ENCODE data around the gene ZBTB20. TPM values are rescaled to one million over a fixed set of nuclear protein-coding genes. Genes with fewer than 3 reads are reported as not detected.

Gene ZBTB20
- total and polyA plus RNA-seq, 2 of the 4 experiments (the other 2 are of a cell fraction): 0.75 to 14.7 TPM

- Histone ChIP-seq H2BK20ac (ENCODE audit: low read depth, low read length) (no peak overlapping the region), H2BK5ac (ENCODE audit: low read depth, low read length, poor library complexity, severe bottlenecking) (no peak overlapping the region), H4K20me1 (ENCODE audit: insufficient read depth, low read length) (no peaks in the 10 kb centered on the region), H3K9me3 (ENCODE audit: control insufficient read depth, insufficient read depth, low read length) (no peaks in the 10 kb centered on the region), H3K9me1 (ENCODE audit: insufficient read depth, low read length) (no peaks in the 10 kb centered on the region), H3K4me1 (ENCODE audit: control insufficient read depth, insufficient read depth, low read length) (no peaks in the 10 kb centered on the region), H3K79me1 (ENCODE audit: low read depth in 1 of 2, low read length in 2 of 2) (no peaks in the 10 kb centered on the region), H4K91ac (ENCODE audit: insufficient read depth, low read depth, low read length) (no peak overlapping the region), H2BK15ac (ENCODE audit: low read depth, low read length) (no peak overlapping the region), H3K4me3 (ENCODE audit: insufficient read depth, low read depth, low read length) (no peak overlapping the region), H3K27ac (ENCODE audit: insufficient read depth, low read length) (no peak overlapping the region), H3K18ac (ENCODE audit: low read depth, low read length) (no peak overlapping the region), H3K36me3 (ENCODE audit: control insufficient read depth, insufficient read depth, low read length) (no peaks in the 10 kb centered on the region), H3K27me3 (ENCODE audit: control insufficient read depth, insufficient read depth, low read length) (no peaks in the 10 kb centered on the region), H3K9ac (ENCODE audit: low read depth, low read length) (no peak overlapping the region), H3K4ac (ENCODE audit: low read depth, low read length) (no peak overlapping the region), H2AK5ac (ENCODE audit: low read depth, low read length) (no peak overlapping the region), H3K4me2 (ENCODE audit: low read depth, low read length) (no peak overlapping the region), H4K8ac (ENCODE audit: low read depth in 2 of 2, low read length in 2 of 2) (no peak overlapping the region), H3K23ac (ENCODE audit: low read depth, low read length) (no peak overlapping the region), H2BK120ac (ENCODE audit: low read depth, low read length) (no peak overlapping the region), H2AK9ac (replicated peaks; ENCODE audit: low read depth, low read length, poor library complexity) (no peak overlapping the region), H3K56ac (ENCODE audit: extremely low read depth, insufficient read depth, low read length) (no peak overlapping the region), H2AFZ (replicated peaks; ENCODE audit: low read length, poor library complexity) (no peak overlapping the region), H3K14ac (replicated peaks; ENCODE audit: low read depth, low read length) (no peak overlapping the region), H4K5ac (ENCODE audit: low read depth, low read length) (no peak overlapping the region)
- in situ Hi-C loops (cut with MboI; ENCODE audit: low sequenced_read_pairs) (no loop called here), intact Hi-C loops (cut with micrococcal nuclease) (no loop called here), dilution Hi-C loops (cut with HindIII; ENCODE audit: low sequenced_read_pairs, unreplicated experiment) (no loop called here)
- POLR2A ChIA-PET (ENCODE audit: unreplicated experiment): no interaction called here
- no CpG with 5 or more reads among the region's 3 CpGs for WGBS, 2 experiments (ENCODE audit: extremely low coverage in 2 of 2, insufficient read length in 1 of 2)
- CTCF ChIA-PET: no interaction called here
- no peak for TF ChIP-seq ELK1 (IDR thresholded peaks at IDR 0.05; ENCODE audit: borderline replicate concordance, low read depth, low read length)
- no peak for TF ChIP-seq CHD1 (IDR thresholded peaks at IDR 0.05; ENCODE audit: low read depth, low read length)
- no peak for TF ChIP-seq FOS (IDR thresholded peaks at IDR 0.05; ENCODE audit: low read depth, low read length)
- no peak for TF ChIP-seq RFX5 (IDR thresholded peaks at IDR 0.05; ENCODE audit: low read depth, low read length)
- no peak for TF ChIP-seq MAFK (IDR thresholded peaks at IDR 0.05; ENCODE audit: low read depth, low read length)
- TF ChIP-seq MXI1 (IDR thresholded peaks at IDR 0.05; ENCODE audit: borderline replicate concordance, low read depth, low read length): no peak
- no peak for TF ChIP-seq CEBPB (IDR thresholded peaks at IDR 0.05; ENCODE audit: low read depth, low read length)
- no peak for TF ChIP-seq RCOR1 (IDR thresholded peaks at IDR 0.05; ENCODE audit: insufficient replicate concordance, low read length)
- TF ChIP-seq POLR2A (IDR thresholded peaks at IDR 0.05; ENCODE audit: low read depth, low read length): no peak
- no peak for TF ChIP-seq NFE2L2 (IDR thresholded peaks at IDR 0.05; ENCODE audit: low read depth, low read length)
- TF ChIP-seq SMC3 (IDR thresholded peaks at IDR 0.05; ENCODE audit: low read depth, low read length): no peak
- TF ChIP-seq CTCF (conservative IDR thresholded peaks at IDR 0.05; ENCODE audit: low read depth, low read length): no peak
- TF ChIP-seq MAZ (IDR thresholded peaks at IDR 0.05; ENCODE audit: borderline replicate concordance, low read depth, low read length): no peak
- no TSS peak for BruUV-seq (replicated peaks)
- DNase-seq (no peak), ATAC-seq (ENCODE audit: low read depth) (no peak)
These were observed 205.3 kb downstream of the ZBTB20 start for GRCh38 chr3:114941626-114942309.

Measured in IMR-90 (cell line).